Type B pancreatic cell (in vitro differentiated cells): ENCODE data around the gene ALPP. TPM values are rescaled to one million over a fixed set of nuclear protein-coding genes. Genes with fewer than 3 reads are reported as not detected.
"Not testable (repeated sequence)": the region's sequence is repeated elsewhere in the genome, so short reads cannot be mapped to it uniquely, and the experiment has no call there.

Experiments
- DNase-seq: peaks from one replicate; pipeline ENCODE4 v3.0.0; 2021; ENCODE audit warnings: mixed read lengths; ENCODE audit not compliant: unreplicated experiment; ENCODE audit errors: extremely low spot score
- H3K27ac Mint-ChIP-seq: 2 replicates; pipeline ENCODE4 v1.8.0; 2021; ENCODE audit warnings: mild to moderate bottlenecking, mixed read lengths
- H3K27me3 Mint-ChIP-seq: 2 replicates; pipeline ENCODE4 v1.8.0; 2021; ENCODE audit warnings: mixed read lengths
- H3K36me3 Mint-ChIP-seq: 2 replicates; pipeline ENCODE4 v1.8.0; 2021; ENCODE audit warnings: mixed read lengths
- H3K4me1 Mint-ChIP-seq: one replicate; pipeline ENCODE4 v1.8.0; 2021; ENCODE audit warnings: mixed read lengths; ENCODE audit not compliant: unreplicated experiment
- H3K4me3 Mint-ChIP-seq: 2 replicates; pipeline ENCODE4 v1.8.0; 2021; ENCODE audit warnings: mild to moderate bottlenecking, mixed read lengths
- H3K9me3 Mint-ChIP-seq: 2 replicates; pipeline ENCODE4 v1.8.0; 2021; ENCODE audit warnings: mixed read lengths
- long read RNA-seq: library from polyadenylated mRNA; unstranded; transcript quantifications from one replicate; pipeline ENCODE4 v2.0.0, GENCODE V29; 2020
- total RNA-seq: library from RNA; stranded (reverse); gene quantifications from 2 replicates; pipeline ENCODE4 v1.2.1, GENCODE V29; 2021; ENCODE audit warnings: low replicate concordance
- TF ChIP-seq, protein P1 (sequence below): fragments of 200-600 bp; sonication (generic); conservative IDR thresholded peaks from 2 replicates; pipeline ENCODE4 v1.5.0; 2021; ENCODE audit warnings: antibody characterized with exemption, mild to moderate bottlenecking

The ALPP gene
- total RNA-seq, result 0.27 and 1.5 TPM in 2 replicates
- long read RNA-seq, result 0 reads

GRCh38 chr2:232378735-232379151 is at the start of gene ALPP:
Gene ALPP, plus strand, starts transcription at chr2:232378751. Its CDS starts 52 bp downstream, at chr2:232378803.
- not testable (repeated sequence) for H3K9me3 Mint-ChIP-seq, DNase-seq, H3K27ac Mint-ChIP-seq, H3K36me3 Mint-ChIP-seq, H3K4me3 Mint-ChIP-seq, H3K4me1 Mint-ChIP-seq
- H3K27me3 Mint-ChIP-seq, result peaks cover 22% of the 10 kb centered on the region

GRCh38 chr2:232329716-232330067 is 48.9 kb upstream of the ALPP start:
- Mint-ChIP-seq H3K27me3 (no peaks in the 10 kb centered on the region), H3K4me3 (no peak overlapping the region), H3K9me3 (no peaks in the 10 kb centered on the region), H3K4me1 (peaks cover 4% of the 10 kb centered on the region), H3K27ac (no peak overlapping the region), H3K36me3 (no peaks in the 10 kb centered on the region)
- no peak for DNase-seq
- TF ChIP-seq, protein P1, sequence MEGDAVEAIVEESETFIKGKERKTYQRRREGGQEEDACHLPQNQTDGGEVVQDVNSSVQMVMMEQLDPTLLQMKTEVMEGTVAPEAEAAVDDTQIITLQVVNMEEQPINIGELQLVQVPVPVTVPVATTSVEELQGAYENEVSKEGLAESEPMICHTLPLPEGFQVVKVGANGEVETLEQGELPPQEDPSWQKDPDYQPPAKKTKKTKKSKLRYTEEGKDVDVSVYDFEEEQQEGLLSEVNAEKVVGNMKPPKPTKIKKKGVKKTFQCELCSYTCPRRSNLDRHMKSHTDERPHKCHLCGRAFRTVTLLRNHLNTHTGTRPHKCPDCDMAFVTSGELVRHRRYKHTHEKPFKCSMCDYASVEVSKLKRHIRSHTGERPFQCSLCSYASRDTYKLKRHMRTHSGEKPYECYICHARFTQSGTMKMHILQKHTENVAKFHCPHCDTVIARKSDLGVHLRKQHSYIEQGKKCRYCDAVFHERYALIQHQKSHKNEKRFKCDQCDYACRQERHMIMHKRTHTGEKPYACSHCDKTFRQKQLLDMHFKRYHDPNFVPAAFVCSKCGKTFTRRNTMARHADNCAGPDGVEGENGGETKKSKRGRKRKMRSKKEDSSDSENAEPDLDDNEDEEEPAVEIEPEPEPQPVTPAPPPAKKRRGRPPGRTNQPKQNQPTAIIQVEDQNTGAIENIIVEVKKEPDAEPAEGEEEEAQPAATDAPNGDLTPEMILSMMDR, result no peak

DNA sequence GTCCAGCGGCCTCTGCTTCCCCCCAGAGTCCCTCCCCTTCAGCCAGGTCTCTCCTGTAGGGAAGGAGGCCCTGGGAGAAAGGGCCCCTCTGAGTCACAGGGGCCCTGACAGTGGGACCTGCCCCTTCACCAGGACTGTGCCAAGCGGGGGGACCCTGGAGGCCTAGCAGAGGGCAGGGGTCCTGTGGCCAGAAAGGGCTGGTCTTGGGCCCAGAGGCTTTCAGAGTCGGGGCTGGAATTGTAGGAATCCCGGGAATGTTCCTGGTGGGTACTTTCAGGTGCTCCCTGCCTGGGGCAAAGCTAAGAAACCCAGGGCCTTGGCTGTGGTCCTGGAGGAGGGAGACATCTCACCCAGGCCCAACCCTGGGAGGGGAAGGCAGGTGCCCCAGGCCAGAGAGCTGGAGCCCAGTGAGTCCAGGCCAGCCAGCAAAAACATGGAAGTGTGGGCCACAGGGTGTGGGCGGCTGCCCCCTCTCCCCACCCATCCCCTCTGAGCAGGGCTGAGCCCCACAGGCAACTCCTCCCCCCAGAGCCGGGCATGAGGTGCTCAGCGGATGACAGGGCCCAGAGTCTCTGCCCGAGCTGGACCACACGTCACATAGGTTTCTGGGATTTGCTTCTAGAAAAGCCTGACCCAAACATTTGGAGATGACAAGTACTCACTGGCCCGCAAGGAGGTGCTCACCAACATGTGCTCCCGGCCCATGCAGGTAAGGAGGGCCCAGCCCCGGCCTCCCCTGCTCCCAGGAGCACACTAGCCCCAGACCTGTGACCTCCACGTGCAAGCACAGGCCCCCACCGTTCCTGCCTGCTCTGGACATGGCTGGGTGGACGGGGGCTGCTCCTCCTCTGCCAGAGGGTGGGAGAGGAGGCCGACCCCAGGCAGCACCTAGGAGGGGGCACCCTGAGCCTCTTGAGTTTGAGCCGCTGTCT is 48.2 kb upstream of the ALPP start:
- H3K27ac Mint-ChIP-seq, result no peak overlapping the region

GRCh38 chr2:232331061-232331460 is 47.5 kb upstream of the ALPP start:
- not testable (repeated sequence) for H3K27ac Mint-ChIP-seq, H3K9me3 Mint-ChIP-seq, H3K4me1 Mint-ChIP-seq, DNase-seq, H3K4me3 Mint-ChIP-seq, H3K36me3 Mint-ChIP-seq, H3K27me3 Mint-ChIP-seq

More for the DNA sequence above, 48.2 kb upstream of the ALPP start:
- Mint-ChIP-seq H3K27me3 (no peaks in the 10 kb centered on the region), H3K4me3 (no peak overlapping the region), H3K4me1 (peaks cover 4% of the 10 kb centered on the region), H3K36me3 (no peaks in the 10 kb centered on the region), H3K9me3 (no peaks in the 10 kb centered on the region)
- no peak for DNase-seq
- TF ChIP-seq, protein P1, result no peak

GRCh38 chr2:232331641-232332040 is 46.9 kb upstream of the ALPP start:
- not testable (repeated sequence) for H3K4me3 Mint-ChIP-seq, H3K9me3 Mint-ChIP-seq, H3K4me1 Mint-ChIP-seq, H3K27me3 Mint-ChIP-seq, DNase-seq, H3K27ac Mint-ChIP-seq, H3K36me3 Mint-ChIP-seq

GRCh38 chr2:232332244-232332939 is 46.2 kb upstream of the ALPP start:
- not testable (repeated sequence) for H3K27me3 Mint-ChIP-seq

DNA sequence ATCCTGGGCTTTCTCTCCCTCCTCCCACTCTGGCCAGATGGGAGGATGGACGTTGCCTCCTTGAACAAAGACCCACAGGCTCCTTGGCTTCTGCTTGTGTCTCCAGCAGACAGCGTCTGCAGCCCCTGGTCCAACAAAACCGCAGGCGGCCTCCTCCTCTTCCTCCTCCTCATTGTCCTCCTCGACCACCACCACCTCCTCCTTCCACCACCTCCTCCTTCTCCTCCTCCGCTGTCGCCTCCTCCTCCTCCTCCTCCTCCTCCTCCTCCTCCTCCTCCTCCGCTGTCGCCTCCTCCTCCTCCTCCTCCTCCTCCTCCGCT is 45.7 kb upstream of the ALPP start:
- TF ChIP-seq, protein P1, result no peak
- H3K27ac Mint-ChIP-seq, result no peak overlapping the region
- H3K36me3 Mint-ChIP-seq, result no peaks in the 10 kb centered on the region
- no peak for DNase-seq
- no peak overlapping the region for H3K4me3 Mint-ChIP-seq
- no peaks in the 10 kb centered on the region for H3K9me3 Mint-ChIP-seq
- H3K4me1 Mint-ChIP-seq, result no peaks in the 10 kb centered on the region
- no peaks in the 10 kb centered on the region for H3K27me3 Mint-ChIP-seq

More at GRCh38 chr2:232332244-232332939, 46.2 kb upstream of the ALPP start:
- DNase-seq, H3K36me3 Mint-ChIP-seq, H3K4me1 Mint-ChIP-seq, H3K27ac Mint-ChIP-seq, H3K4me3 Mint-ChIP-seq, H3K9me3 Mint-ChIP-seq: not testable (repeated sequence)
